ENCODE results near the gene RBKS.
"Not testable (repeated sequence)": the region's sequence is repeated elsewhere in the genome, so short reads cannot be mapped to it uniquely, and the experiment has no call there.

DNA sequence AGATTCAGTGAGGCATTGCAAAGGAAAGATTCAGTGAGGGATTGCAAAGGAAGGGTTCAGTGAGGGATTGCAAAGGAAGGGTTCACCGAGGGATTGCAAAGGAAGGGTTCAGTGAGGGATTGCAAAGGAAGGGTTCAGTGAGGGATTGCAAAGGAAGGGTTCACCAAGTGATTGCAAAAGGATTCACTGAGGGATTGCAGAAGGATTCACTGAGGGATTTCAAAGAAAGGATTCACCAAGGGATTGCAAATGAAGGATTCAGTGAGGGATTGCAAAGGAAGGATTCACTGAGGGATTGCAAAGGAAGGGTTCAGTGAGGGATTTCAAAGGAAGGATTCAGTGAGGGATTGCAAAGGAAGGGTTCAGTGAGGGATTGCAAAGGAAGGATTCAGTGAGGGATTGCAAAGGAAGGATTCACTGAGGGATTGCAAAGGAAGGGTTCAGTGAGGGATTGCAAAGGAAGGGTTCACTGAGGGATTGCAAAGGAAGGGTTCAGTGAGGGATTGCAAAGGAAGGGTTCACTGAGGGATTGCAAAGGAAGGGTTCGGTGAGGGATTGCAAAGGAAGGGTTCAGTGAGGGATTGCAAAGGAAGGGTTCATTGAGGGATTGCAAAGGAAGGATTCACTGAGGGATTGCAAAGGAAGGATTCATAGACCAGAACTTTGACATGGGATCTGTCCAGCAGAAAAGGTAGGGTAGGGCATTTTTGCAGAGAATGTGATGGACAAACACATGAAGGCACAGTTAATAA lies 141.2 kb downstream of the RBKS start:
- TF ChIP-seq, protein P1, sequence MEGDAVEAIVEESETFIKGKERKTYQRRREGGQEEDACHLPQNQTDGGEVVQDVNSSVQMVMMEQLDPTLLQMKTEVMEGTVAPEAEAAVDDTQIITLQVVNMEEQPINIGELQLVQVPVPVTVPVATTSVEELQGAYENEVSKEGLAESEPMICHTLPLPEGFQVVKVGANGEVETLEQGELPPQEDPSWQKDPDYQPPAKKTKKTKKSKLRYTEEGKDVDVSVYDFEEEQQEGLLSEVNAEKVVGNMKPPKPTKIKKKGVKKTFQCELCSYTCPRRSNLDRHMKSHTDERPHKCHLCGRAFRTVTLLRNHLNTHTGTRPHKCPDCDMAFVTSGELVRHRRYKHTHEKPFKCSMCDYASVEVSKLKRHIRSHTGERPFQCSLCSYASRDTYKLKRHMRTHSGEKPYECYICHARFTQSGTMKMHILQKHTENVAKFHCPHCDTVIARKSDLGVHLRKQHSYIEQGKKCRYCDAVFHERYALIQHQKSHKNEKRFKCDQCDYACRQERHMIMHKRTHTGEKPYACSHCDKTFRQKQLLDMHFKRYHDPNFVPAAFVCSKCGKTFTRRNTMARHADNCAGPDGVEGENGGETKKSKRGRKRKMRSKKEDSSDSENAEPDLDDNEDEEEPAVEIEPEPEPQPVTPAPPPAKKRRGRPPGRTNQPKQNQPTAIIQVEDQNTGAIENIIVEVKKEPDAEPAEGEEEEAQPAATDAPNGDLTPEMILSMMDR (IDR thresholded peaks at IDR 0.05): not testable (repeated sequence)
- not testable (repeated sequence) for TF ChIP-seq POLR2A (IDR thresholded peaks at IDR 0.05)

Data from breast epithelium (tissue), 3 donors.